Stimulated activated naive CD4-positive, alpha-beta T cell (primary cell): Measurements from ENCODE around the gene CD200R1.
"Not testable (repeated sequence)": the region's sequence is repeated elsewhere in the genome, so short reads cannot be mapped to it uniquely, and the experiment has no call there.

Experiments
- DNase-seq, 6 experiments: peaks; one replicate each; lab custom pipeline; 2025; lab: John Stamatoyannopoulos, UW

CD200R1 gene

GRCh38 chr3:112974178-112974517 lies 755 bp downstream of the CD200R1 start:
- DNase-seq, result peak in 1 of 6 experiments; percentile 16

DNA sequence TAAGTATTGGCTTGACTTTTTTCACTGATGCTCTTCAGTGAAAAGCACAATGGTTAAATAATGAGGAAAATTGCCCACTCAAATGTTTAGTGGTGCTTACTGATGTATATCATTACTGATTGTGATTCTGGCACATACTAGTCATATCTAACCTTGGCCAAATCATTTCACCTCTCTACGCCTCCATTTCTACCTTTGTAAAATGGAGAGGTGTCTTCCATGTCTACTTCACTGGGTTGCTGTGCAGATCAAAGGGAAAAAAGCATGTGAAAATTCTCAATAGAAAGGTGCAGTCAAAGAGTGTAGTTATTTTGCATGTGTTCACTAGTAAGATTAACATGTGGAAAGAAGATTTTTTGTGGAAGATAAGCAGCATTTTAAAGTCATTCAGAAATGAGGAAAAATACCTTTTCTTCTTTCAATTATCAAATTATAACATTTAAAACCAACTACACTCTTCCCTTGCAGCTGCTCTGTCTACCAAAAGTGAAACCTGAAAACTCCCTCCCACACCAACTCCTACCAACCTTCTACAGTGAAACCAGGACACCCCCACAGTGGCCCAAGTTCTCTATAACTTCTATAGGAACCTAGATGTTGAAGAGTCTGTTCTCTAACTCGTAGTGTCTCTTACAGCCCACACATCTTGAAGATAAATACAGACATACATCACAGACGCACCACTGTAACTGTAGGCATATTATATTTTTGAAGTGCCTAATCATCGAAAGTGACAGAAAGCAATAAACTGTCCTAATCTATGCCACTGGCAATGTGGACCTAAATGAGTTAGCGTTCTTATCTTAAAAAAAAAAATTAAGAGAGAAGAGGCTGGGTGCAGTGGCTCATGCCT lies 1.4 kb downstream of the CD200R1 start:
- DNase-seq, result peak in 5 of 6 experiments; percentile 4 to 59 (median 43)

- DNase-seq, result no peak
Measured at GRCh38 chr3:112972158-112972557, 2.7 kb downstream of the CD200R1 start.

GRCh38 chr3:112967828-112968227 lies 7.1 kb downstream of the CD200R1 start:
- no peak for DNase-seq

DNA sequence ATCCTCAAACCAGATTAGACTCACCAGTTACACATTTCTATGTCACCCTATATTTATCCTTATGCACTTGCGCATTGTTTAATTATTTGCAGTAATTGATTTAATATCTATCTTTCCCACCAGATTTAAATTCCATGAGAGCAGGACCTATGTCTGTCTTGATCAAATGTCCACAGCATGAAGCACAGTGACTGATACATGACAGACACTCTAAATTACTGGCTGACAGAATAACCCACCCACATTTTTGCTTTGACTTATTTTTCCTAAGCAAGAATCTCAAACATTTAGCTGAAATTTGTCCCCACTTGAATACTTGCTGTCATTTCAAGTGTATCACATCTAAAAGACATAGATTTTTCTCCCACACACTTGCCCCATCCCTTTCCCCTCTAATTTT lies 7.5 kb downstream of the CD200R1 start:
- DNase-seq, result no peak

- no peak for DNase-seq
Measured at GRCh38 chr3:112966633-112967032, 8.3 kb downstream of the CD200R1 start.

- no peak for DNase-seq
Measured at GRCh38 chr3:112965656-112966055, 9.2 kb downstream of the CD200R1 start.

- DNase-seq, result no peak
Measured at GRCh38 chr3:112963683-112964082, 11.2 kb downstream of the CD200R1 start.

DNA sequence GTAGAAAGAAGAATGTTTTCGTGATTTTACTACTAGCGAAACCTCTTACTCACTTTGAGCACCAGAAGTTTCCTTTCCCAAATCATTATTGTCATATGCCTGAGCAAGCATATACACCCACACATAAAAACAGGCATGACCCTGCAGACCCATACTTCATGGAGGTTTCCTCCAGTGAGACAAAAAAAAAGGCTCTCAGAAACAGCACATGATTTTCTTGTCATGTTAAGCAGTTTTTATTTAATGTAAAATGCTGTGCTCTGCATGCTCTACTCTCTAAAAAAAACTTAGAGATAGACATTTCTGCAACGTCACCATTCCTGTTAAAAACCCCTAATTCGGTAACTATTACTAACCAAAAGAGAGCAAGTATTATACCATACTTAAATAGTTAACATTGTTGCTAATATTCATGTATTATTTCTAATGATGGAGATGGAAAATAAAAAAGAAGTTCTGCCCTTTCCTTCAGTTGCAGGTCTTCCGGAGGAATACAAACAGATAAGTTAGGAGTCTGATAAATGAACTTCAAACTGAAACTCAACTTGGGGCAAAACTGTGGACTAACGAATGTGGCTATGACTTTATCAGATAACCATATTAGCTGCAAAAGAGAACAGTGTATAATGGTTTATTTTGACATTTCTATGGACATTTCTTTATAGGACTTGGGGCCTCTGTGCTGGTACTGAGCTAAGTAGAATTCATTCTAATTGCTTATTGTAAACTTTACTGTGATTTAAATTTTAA lies 15.9 kb downstream of the CD200R1 start:
- DNase-seq, result no peak

DNA sequence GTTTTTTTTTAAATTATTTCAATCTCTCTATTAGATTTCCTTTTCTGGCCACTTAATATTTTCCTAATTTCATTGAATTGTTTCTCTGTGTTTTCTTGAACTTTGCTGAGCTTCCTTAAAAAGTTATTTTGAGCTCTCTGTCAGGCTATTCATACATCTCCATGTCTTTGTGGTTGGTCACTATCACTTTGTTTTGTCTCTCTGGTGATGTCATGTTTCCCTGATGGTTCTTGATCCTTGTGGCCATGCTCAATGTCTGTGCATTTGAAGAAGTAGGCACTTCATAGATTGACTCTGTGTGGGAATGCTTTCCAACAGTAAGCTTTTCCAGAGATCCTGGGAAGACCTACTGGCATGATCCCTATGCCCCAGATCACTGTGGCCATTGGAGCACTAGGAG lies 18.6 kb downstream of the CD200R1 start:
- DNase-seq, result no peak

- no peak for DNase-seq
Measured at GRCh38 chr3:112948346-112948838, 26.5 kb downstream of the CD200R1 start.

GRCh38 chr3:112931736-112932521 lies 43.0 kb downstream of the CD200R1 start:
- no peak for DNase-seq

DNA sequence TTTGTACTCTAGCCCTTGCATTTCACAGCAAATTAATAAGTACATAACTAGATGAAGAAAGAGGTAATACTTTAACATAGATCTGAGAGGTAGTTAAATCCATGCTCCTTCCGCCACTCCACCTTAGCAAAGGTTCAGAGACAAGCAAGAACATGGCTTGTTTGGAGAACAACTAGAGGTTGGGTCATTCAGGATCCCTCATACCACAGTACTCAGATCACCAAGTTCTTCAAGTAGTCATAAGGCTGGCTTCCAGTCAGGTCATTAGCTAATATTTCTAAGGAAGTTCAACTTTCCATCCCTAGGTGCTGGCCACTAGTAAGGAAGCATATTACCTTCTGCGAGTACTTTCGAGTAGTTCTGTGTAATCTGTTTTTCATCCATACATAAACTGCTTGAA lies 44.1 kb downstream of the CD200R1 start:
- DNase-seq, result no peak

- no peak for DNase-seq
Measured at GRCh38 chr3:112925969-112926368, 48.9 kb downstream of the CD200R1 start.

- DNase-seq, result no peak
Measured at GRCh38 chr3:112925560-112925959, 49.3 kb downstream of the CD200R1 start.

DNA sequence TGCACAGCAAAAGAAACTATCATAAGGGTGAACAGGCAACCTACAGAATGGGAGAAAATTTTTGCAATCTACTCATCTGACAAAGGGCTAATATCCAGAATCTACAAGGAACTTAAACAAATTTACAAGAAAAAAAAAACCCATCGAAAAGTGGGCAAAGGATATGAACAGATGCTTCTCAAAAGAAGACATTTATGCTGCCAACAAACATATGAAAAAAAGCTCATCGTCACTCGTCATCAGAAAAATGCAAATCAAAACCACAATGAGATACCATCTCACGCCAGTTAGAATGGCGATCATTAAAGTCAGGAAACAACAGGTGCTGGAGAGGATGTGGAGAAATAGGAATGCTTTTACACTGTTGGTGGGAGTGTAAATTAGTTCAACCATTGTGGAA lies 55.4 kb downstream of the CD200R1 start:
- not testable (repeated sequence) for DNase-seq

- DNase-seq, result no peak
Measured at GRCh38 chr3:112908252-112908651, 66.7 kb downstream of the CD200R1 start.

- DNase-seq, result no peak
Measured at GRCh38 chr3:112904786-112905185, 70.1 kb downstream of the CD200R1 start.

DNA sequence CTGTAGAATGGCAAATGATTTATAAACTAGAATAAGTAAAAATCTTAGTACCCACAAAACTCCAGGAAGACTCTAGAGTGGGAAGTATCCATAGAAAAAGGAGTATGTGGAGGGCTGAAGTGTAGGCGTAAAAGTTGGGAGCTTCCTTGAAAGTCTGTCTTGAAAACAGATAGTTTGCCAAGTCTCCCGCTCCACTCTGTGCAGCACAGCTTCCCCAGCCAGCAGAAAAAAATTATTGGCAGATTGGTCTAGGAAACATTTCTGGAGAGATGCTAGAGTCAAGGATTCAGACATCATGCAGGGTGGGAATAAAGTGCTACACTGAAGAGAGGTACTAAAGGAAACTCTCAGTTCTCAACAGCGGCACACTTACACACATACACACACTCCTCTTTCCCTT lies 74.8 kb downstream of the CD200R1 start:
- no peak for DNase-seq

DNA sequence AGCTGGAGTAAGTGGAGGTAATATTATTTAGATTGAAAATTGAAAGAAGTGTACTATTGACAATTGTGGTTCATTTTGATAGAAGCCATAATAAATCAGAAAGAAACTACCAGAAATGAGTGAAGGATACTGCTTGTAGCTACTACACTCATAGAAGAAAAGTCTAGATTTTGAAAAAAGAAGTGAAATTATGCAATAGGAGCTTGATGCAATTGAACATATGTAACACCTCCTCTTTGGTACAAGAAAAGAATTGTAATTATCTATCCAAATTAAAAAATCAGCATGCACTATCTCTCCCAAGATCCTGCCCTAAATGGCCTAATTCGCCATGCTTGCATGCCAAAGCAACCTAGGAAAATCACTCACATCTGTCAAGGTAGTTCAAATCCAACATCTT lies 77.1 kb downstream of the CD200R1 start:
- no peak for DNase-seq

GRCh38 chr3:112894258-112894657 lies 80.6 kb downstream of the CD200R1 start:
- no peak for DNase-seq

- no peak for DNase-seq
Measured at GRCh38 chr3:112889357-112889756, 85.5 kb downstream of the CD200R1 start.
